Progenitor cell of endocrine pancreas (in vitro differentiated cells): ENCODE measurements around the gene COBLL1. TPM values are rescaled to one million over a fixed set of nuclear protein-coding genes. Genes with fewer than 3 reads are reported as not detected.

Source experiments
- DNase-seq: peaks from one replicate; pipeline ENCODE4 v3.0.0; 2021; ENCODE audit warnings: low spot score; ENCODE audit not compliant: unreplicated experiment
- H3K27ac Mint-ChIP-seq: 2 replicates; pipeline ENCODE4 v1.8.0; 2021; ENCODE audit warnings: mild to moderate bottlenecking, moderate library complexity, mixed read lengths
- H3K27me3 Mint-ChIP-seq: 2 replicates; pipeline ENCODE4 v1.8.0; 2021; ENCODE audit warnings: mixed read lengths
- H3K36me3 Mint-ChIP-seq: 2 replicates; pipeline ENCODE4 v1.8.0; 2022; ENCODE audit warnings: mixed read lengths; ENCODE audit not compliant: insufficient read depth
- H3K4me1 Mint-ChIP-seq: 2 replicates; pipeline ENCODE4 v1.8.0; 2021; ENCODE audit warnings: low read depth, mixed read lengths
- H3K4me3 Mint-ChIP-seq: 2 replicates; pipeline ENCODE4 v1.8.0; 2021; ENCODE audit warnings: low read depth, mild to moderate bottlenecking, moderate library complexity, mixed read lengths
- H3K9me3 Mint-ChIP-seq: 2 replicates; pipeline ENCODE4 v1.8.0; 2021; ENCODE audit warnings: low read depth, mixed read lengths
- total RNA-seq: library from RNA; stranded (reverse); gene quantifications from 2 replicates; pipeline ENCODE4 v1.2.1, GENCODE V29; 2021
- TF ChIP-seq, protein P1 (sequence below): fragments of 200-600 bp; sonication (generic); IDR thresholded peaks from one replicate; pipeline ENCODE4 v1.5.0; 2021; ENCODE audit warnings: antibody characterized with exemption, mild to moderate bottlenecking; ENCODE audit not compliant: unreplicated experiment

COBLL1 gene
- total RNA-seq, 1 donor from 2014 or later = 80.9 TPM

DNA sequence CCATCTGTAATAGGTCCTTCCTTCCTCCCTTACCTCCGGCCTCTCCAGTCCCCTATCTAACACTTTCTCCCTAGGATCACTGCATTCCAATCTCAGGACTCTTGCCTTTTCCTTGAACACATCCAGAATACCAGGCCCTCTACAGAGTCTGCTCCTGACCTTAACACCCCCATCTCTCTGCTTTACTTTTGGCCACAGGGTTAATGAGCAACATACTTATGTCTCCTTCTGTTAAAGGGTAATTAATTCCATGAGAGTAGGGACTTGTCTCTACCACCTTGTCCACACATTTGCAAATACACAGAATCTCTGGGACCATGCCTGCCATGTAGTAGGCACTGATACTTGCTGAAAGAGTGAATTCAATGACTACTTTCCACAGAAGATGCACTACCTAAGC, 94.9 kb downstream of the COBLL1 start:
- H3K36me3 Mint-ChIP-seq = peaks cover under 1% of the 10 kb centered on the region
- H3K4me1 Mint-ChIP-seq = peaks cover 54% of the 10 kb centered on the region
- no peaks in the 10 kb centered on the region for H3K27me3 Mint-ChIP-seq
- no peaks in the 10 kb centered on the region for H3K9me3 Mint-ChIP-seq
- TF ChIP-seq, protein P1, sequence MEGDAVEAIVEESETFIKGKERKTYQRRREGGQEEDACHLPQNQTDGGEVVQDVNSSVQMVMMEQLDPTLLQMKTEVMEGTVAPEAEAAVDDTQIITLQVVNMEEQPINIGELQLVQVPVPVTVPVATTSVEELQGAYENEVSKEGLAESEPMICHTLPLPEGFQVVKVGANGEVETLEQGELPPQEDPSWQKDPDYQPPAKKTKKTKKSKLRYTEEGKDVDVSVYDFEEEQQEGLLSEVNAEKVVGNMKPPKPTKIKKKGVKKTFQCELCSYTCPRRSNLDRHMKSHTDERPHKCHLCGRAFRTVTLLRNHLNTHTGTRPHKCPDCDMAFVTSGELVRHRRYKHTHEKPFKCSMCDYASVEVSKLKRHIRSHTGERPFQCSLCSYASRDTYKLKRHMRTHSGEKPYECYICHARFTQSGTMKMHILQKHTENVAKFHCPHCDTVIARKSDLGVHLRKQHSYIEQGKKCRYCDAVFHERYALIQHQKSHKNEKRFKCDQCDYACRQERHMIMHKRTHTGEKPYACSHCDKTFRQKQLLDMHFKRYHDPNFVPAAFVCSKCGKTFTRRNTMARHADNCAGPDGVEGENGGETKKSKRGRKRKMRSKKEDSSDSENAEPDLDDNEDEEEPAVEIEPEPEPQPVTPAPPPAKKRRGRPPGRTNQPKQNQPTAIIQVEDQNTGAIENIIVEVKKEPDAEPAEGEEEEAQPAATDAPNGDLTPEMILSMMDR = no peak
- H3K27ac Mint-ChIP-seq = peak overlapping the region; percentile 73
- no peak for DNase-seq
- no peak overlapping the region for H3K4me3 Mint-ChIP-seq

DNA sequence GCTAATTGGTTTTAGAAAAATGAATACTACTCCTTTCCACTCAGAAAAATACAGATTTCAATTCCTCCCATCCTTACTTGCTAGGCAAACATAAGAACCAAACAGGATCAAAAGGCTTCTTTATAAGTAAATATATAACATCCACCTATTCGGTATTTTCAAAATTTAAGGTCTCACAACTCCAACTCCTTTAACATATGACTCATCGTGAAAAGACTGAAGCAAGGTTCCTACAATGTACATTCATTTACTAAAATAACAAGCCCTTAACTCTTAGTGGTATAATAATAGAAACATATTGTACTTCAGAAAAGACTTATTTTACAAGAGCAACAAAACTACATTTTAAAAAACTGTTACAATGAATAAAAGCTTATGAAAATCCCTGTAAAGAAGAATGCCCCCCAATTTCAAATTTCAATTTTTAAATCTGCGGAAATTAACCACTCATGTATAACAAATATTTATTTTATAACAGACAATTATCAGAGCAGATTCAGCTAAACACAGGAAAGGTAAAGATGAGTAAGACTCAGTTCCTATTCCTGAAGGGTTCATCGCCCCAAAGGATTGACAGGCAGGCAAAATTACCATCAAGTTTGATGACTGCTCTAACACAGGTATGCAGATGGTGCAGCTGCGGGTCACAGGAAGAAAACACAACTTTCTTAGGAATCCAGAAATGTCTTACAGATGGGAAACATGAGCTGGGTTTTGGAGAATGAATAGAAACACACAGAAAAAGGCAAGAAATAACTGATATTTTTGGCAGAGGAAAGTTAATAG, 96.4 kb downstream of the COBLL1 start:
- Mint-ChIP-seq H3K4me3 (no peak overlapping the region), H3K27ac (no peak overlapping the region), H3K9me3 (no peaks in the 10 kb centered on the region), H3K27me3 (no peaks in the 10 kb centered on the region), H3K4me1 (peaks cover 64% of the 10 kb centered on the region), H3K36me3 (peaks cover 7% of the 10 kb centered on the region)
- DNase-seq = no peak
- TF ChIP-seq, protein P1 = no peak

DNA sequence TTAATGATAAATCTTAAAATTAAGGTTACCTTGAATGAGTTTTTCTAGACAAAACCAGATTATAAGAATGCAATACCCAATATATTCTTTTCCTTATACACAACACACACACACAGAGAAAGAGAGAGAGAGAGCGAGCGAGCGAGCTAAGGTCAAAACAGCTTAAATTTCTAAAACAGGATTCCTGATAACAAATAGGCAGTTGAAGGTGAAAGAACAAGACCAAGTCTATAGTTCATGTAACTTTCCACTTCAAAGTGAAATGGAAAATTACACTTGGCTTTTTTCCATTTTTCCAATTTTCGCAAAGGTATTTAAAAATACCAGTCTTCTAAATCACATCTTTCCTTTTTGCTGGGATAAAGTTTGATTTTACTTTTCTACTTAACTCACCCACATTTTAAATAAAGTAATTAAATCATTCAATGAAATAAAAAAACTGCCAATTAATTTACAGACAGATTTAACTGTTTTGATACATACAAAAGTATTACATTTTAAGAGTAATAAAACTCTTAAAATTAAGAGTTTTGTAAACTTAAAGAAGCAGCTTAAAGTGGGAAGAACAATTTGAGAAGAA, 98.8 kb downstream of the COBLL1 start:
- Mint-ChIP-seq H3K36me3 (peaks cover 10% of the 10 kb centered on the region), H3K9me3 (no peaks in the 10 kb centered on the region), H3K4me1 (peaks cover 71% of the 10 kb centered on the region), H3K4me3 (peak overlapping the region; percentile 14), H3K27me3 (no peaks in the 10 kb centered on the region), H3K27ac (peak overlapping the region; percentile 84)
- no peak for DNase-seq
- TF ChIP-seq, protein P1 = no peak

DNA sequence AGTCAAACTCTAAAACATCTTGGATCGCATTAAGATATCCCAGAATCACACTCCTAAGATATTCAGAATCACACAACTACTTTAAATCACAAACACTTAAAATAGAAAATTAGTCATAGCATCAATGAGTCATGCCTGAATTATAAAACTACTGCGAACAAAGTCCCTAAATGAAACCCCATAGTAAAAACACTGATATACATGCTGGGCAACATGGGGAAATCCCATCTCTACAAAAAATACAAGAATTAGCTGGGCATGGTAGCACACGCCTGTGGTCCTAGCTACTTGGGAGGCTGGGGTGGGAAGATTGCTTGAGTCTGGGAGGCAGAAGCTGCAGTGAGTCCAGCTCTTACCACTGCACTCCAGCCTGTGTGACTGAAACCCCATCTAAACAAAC, 101.7 kb downstream of the COBLL1 start:
- TF ChIP-seq, protein P1 = no peak
- Mint-ChIP-seq H3K36me3 (peaks cover 10% of the 10 kb centered on the region), H3K27ac (no peak overlapping the region), H3K4me3 (no peak overlapping the region), H3K9me3 (no peaks in the 10 kb centered on the region), H3K4me1 (peaks cover 62% of the 10 kb centered on the region), H3K27me3 (no peaks in the 10 kb centered on the region)
- DNase-seq = no peak

DNA sequence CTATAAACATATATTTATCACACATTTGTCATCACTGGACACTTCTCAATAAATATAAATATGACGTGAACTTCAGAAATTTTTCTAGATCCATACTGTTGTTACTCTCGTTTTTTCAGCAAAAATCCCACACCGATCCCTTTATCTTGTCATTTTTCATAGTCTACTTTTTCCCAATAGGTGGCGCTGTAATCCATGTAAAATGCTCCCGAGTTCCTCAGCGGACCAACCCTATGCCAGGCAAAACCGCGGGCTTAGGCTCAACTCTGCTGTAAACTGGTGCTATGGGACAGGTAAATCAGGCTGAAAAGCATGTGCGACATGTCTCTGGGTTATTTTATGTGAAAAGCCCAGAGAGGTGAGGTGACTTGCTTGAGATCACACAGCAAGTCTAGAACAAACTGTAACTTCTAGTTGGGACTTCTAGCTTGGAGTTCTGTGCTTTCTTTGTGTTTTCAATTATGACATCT, 104.0 kb downstream of the COBLL1 start:
- peak; percentile 30 for DNase-seq
- Mint-ChIP-seq H3K9me3 (no peaks in the 10 kb centered on the region), H3K4me1 (peaks cover 64% of the 10 kb centered on the region), H3K27ac (no peak overlapping the region), H3K27me3 (no peaks in the 10 kb centered on the region), H3K36me3 (peaks cover 12% of the 10 kb centered on the region), H3K4me3 (no peak overlapping the region)
- TF ChIP-seq, protein P1 = peak; percentile 93
